CD4-positive, alpha-beta T cell treated with Interleukin-17A for 4 hours (primary cell): ENCODE data around the gene KREMEN2.

ENCODE experiments used
- DNase-seq: peaks from one replicate; pipeline ENCODE4 v3.0.0-alpha.2; 2020; ENCODE audit warnings: mixed read lengths

The KREMEN2 gene

GRCh38 chr16:3007059-3007956 is 43.2 kb downstream of the KREMEN2 start:
- no peak for DNase-seq

- DNase-seq, result peak; percentile 52
These were observed 44.0 kb downstream of the KREMEN2 start for GRCh38 chr16:3007957-3008689.

GRCh38 chr16:3008690-3009037 is 44.6 kb downstream of the KREMEN2 start:
- no peak for DNase-seq

GRCh38 chr16:3009568-3010390 is 45.7 kb downstream of the KREMEN2 start:
- DNase-seq, result no peak

GRCh38 chr16:3010510-3010909 is 46.4 kb downstream of the KREMEN2 start:
- DNase-seq, result no peak

- DNase-seq, result no peak
These were observed 48.2 kb downstream of the KREMEN2 start for GRCh38 chr16:3012246-3012645.

- peak; percentile 29 for DNase-seq
These were observed 48.8 kb downstream of the KREMEN2 start, which contains the start of gene CLDN9 for GRCh38 chr16:3012828-3013420. TSS of gene CLDN9 (plus strand) at chr16:3012923. CDS start at chr16:3013363, 440 bp downstream.

GRCh38 chr16:3013491-3013951 is 49.4 kb downstream of the KREMEN2 start:
- no peak for DNase-seq

GRCh38 chr16:3013998-3014690 is 50.1 kb downstream of the KREMEN2 start:
- DNase-seq, result no peak

GRCh38 chr16:3014971-3015370 is 50.9 kb downstream of the KREMEN2 start:
- no peak for DNase-seq

GRCh38 chr16:3015865-3016521 is 51.9 kb downstream of the KREMEN2 start:
- no peak for DNase-seq

GRCh38 chr16:3017344-3017743 is 53.3 kb downstream of the KREMEN2 start:
- no peak for DNase-seq
